Gastroesophageal sphincter (tissue), 3 donors: ENCODE results near the gene GATA1.

Experiments used
- POLR2A ChIP-seq, 2 donors: fragments of 450-650 bp; IDR thresholded peaks; one replicate each; pipeline ENCODE4 v1.6.1; 2017; ENCODE audit warnings: antibody characterized with exemption in 2 of 2, mild to moderate bottlenecking in 2 of 2, moderate library complexity in 1 of 2
- POLR2AphosphoS5 ChIP-seq: sonication (generic); formaldehyde crosslinking; IDR thresholded peaks from one replicate; pipeline ENCODE4 v1.6.1; 2017; ENCODE audit warnings: antibody characterized with exemption
- TF ChIP-seq, protein P1 (sequence below), 4 experiments: fragments of 200-600 bp in 2 of 4; fragments of 450-650 bp in 2 of 4; sonication (generic) in 1 of 4; IDR thresholded peaks; one replicate each; pipeline ENCODE4 v1.5.1; 2017 to 2019; ENCODE audit warnings: antibody characterized with exemption in 4 of 4, mild to moderate bottlenecking in 2 of 4, moderate library complexity in 2 of 4

DNA sequence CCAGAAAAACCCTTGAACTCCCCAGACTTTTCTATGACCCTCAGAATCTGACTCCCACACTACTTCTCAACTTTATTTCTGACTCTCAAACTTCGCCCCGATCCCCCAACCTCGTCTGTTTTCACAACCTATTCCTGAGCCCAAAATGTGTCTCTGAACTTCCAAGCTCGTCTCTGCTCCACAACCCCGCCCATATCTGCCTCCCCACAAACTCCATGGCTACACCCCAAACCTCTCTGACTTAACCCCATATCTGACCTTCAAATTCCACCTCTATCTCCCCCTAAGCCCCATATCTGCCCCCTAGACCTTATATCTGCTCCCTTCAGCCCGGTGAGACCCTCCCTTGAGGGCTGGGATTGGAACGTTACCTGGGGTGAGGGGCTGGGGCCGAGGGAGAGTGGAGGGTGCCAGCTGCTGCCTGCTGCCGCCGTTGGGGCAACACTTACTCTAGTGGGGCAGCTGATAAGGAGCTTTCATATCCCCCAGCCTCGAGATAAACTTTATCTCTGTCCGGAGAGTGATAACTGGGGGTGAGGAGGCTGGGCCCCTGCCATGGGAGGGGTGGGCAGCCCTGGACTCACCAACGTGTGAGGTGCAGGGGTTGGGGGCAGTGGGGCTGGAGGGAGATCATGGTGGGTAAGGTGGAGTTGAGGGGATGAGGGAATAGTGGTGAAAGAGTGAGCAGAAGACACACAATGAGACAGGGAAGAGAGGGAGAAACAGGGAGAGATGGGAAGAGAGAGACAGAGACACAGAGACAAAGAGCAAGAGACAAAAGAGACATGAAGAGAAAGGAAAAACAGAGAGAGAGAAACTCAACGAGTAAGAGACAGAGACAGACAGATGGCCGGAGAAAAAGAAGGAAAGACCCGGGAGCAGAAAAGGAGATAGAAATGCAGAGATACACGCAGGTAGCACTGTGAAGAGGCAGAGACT is 1.4 kb downstream of the GATA1 start:
- TF ChIP-seq POLR2A (IDR thresholded peaks at IDR 0.05) = no peak
- no peak for TF ChIP-seq POLR2AphosphoS5
- TF ChIP-seq, protein P1, sequence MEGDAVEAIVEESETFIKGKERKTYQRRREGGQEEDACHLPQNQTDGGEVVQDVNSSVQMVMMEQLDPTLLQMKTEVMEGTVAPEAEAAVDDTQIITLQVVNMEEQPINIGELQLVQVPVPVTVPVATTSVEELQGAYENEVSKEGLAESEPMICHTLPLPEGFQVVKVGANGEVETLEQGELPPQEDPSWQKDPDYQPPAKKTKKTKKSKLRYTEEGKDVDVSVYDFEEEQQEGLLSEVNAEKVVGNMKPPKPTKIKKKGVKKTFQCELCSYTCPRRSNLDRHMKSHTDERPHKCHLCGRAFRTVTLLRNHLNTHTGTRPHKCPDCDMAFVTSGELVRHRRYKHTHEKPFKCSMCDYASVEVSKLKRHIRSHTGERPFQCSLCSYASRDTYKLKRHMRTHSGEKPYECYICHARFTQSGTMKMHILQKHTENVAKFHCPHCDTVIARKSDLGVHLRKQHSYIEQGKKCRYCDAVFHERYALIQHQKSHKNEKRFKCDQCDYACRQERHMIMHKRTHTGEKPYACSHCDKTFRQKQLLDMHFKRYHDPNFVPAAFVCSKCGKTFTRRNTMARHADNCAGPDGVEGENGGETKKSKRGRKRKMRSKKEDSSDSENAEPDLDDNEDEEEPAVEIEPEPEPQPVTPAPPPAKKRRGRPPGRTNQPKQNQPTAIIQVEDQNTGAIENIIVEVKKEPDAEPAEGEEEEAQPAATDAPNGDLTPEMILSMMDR (IDR thresholded peaks at IDR 0.05) = no peak
